NCI-H2171 treated with DMSO at 0.1 percent for 48 hours (cell line): Measurements from ENCODE around the gene PRRX2.
A peak's percentile ranks its signal among the peaks of the same experiment; 100 is the strongest.
"Not testable (repeated sequence)": the region's sequence is repeated elsewhere in the genome, so short reads cannot be mapped to it uniquely, and the experiment has no call there.

Experiments
- DNase-seq: peaks from one replicate; lab custom pipeline; 2025; lab: John Stamatoyannopoulos, UW

PRRX2 gene

DNA sequence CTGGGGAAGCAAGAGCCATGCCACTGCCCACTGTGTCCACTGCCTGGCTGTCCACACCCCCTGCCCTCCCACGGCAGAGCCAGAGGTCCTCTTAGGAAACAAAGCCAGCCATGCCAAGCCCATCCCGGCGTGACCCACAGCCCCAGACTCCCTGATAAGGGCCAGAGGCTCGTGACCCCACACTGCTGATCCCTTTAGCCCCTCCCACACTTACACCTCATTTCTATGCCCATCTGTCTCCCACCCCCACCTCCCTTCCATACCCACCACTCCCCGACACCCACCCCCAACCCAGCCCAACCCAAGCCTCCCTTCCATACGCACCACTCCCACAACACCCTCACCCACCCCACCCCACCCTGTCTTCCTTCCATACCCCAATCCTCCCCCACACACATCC lies 70.1 kb downstream of the PRRX2 start:
- DNase-seq: no peak

DNA sequence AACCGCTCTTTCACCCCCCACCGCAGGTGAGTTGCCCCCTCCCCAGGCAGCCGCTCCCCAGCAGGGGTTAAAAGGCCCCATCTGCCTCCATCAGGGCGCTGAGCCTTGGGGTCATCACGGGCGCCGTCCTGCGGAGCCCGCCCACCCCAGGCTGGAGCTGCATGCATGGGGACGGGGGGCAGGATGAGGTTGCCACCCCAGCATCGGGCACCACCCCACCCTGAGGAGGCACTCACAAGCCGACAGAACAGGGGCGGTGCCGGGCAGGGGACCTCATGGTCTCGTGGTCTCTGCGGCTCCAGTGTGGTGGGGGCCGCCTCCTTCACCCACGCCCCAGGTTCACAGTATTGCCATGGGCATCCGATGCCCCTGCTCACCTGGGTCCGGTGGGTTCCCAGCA lies 70.9 kb downstream of the PRRX2 start:
- no peak for DNase-seq

DNA sequence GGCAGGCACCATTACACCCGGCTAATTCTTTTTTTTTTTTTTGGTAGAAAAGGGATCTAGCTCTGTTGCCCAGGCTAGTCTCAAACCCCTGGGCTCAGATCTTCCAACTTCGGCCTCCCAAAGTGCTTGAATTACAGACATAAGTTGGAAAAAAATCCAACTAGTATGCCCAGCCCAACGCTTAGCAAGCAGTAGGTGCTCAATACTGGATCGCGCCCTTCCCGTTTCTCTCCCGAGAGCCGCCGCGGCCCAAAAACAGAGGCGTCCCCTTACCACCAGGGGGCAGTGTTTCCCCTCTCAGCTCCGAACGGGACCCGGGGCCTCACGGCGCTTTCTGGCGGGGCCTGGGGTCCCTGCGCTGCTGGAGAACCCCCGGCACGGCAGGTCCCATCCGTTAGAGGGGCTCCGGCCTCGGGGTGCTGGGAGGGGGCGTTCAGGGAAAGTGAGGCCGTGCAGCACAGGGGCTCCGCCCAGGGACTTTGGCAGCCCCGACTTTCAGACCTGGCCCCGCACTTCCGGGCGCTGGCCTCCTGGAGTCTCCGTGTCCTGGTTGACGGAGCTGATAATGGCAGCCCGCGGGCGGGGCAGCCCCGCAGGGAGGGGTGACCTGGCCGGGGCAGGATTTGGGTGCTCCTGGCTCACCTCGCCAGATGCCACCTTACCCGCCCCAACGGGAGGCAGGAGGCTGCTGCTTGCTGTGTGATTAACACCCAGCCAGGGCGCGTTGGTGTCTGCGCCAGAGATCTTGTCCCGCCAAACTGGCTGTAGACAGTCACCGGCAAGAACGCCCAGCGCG lies 72.2 kb downstream of the PRRX2 start:
- DNase-seq: peak; percentile 93

DNA sequence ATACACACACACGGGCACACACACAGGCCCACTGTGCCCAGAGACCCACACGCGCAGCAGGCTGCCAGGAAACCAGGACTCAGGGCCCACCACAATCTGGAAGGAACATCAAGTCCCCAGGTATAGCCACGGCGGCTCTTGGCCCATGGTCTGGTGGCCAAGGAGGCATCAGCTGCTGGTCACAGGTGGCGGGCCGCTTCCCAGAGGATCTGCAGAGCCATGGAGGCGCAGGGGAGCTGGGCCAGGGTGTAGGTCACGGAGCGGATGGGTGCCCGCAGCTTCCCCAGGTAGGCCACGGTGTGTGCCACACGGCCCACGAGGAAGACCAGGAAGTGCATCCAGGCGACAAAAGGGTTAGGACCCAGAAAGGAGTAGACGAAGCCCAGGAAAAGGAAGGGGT lies 74.0 kb downstream of the PRRX2 start:
- DNase-seq: no peak

DNA sequence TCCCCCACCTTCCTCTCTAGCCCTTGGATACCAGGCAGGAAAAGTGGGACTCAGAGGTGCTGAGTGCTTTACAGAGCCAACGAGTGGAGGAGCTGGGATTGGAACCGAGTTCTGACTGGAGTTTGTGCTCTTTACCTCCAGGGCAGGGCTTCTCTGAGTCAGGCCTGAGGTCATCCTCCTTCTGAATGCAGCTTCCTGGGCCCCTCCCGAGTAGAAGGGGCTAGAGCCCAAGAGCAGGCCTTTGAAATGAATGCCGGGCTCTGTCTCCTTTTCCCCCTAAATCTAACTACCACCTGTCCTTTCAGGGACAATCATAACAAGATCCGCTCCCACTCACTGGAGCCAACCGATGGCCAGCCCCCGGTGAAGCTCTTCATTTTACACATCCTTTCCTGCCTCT lies 74.7 kb downstream of the PRRX2 start:
- no peak for DNase-seq

DNA sequence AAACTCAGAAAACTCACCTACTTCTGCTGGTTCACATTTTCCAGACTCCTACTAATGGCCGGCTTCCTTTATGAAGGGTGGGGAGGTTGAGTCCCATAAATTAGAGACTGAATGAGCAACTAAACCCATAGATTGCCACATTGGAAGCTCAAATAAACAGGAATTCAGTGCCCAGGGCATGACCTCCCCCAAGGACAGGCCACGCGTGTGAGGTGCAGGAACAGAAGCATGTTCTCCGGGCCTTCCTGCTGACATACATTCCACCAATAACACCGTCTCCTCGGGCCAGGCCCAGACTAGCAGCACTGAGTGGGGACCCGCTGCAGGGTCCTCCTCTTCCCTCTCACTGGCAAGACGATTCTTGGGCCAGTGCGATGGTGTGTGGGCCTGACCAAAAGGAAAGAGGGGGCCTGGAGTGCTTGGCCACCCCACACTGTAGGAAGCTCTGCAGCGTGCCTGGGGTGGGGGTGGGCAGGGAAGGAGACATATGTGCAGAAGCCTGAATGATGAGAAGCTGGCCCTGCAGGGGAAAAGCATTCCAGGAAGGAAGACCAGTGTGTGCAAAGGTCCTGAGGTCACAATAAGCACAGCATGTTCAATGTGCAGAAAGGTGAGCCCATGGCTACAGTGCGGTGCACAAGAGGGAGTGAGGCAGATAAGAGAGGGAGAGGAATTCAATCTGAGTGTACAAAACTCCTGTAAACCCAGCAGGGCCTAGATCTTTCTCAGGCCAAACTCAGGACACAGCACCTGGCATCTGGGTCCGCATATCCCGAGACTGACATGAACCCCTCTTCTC lies 75.4 kb downstream of the PRRX2 start:
- no peak for DNase-seq

DNA sequence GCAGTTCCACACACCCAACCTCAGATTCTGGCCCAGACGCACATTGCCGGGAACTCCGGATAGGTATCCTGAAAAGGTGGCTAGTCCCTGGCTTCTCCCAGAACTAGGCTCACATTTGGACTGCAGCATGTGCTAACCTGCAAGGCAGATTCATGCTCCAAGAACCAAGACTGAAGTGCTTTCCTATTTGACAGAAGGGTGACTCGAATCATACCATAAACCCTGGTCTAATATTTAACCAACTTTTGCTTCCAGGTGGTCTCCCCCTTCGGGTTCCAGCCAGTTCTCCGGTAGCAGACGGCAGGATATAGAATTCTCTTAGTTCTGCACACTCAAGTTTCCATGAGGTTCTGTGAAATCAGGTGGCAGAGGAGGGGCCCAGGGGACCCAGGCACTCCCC lies 79.8 kb downstream of the PRRX2 start:
- DNase-seq: no peak

DNA sequence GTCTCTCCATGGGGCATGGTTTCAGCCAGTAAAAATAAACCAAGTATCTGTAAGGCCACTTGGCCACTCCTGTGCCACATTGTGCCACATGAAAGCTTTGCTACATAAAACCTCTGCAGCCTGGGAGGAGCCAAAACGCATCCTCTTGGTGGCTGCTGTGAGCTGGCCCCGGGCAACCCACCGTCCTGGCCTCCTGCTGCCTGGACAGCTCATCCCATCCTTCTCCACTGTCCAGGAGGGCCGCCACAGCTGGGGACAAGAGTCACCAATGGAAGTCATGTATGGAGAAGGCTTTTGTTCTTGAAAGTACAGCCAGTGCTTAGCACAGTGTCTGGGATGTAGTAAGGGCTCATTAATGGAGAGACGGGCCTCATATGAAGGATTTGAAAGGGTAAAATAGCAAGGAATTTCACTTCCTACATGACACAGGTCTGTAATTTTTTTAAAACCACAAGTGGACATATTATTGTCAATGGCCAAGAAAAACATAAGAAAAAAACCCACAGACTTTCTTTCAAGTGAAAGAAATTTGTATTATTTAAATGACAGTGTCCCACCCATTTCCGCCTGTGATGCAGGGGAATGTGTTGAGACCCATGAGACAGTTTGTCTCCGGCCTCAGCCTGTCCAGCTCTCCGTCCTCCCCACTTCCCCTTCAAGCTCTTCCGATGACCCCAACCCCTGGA lies 80.8 kb downstream of the PRRX2 start:
- DNase-seq: no peak

DNA sequence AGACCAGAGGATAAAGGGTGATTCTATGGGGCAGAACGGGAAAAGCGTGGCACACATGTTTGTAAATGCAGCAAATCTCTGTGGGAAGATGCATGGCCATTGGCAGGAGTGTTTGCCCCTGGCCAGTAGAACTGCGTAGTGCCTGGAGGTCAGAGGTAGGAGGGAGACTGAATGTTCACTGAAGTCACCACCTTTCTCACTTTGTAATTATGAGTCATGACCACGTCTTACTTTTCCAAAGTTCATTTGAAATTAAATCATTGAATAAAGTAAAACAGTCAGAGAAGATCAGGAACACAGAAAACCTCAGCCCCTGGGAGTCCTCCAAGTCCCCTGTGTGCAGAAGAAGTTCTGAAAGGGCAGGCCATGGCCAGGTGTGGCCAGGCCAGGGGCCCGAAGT lies 82.8 kb downstream of the PRRX2 start:
- no peak for DNase-seq

DNA sequence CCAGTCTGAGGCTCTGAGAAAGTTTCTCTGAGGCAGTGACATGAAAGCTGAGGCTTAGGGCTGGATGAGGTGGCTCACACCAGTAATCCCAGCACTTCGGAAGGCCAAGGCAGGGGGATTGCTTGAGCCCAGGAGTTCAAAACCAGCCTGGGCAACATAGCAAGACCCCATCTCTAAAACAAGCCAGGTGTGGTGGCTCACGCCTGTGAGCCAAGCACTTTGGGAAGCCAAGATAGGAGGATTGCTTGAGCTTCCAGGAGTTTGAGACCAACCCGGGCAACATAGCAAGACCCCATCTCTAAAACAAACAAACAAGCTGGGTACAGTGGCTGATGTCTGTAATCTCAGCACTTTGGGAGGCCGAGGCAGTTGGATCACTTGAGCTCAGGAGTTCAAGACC lies 83.6 kb downstream of the PRRX2 start:
- not testable (repeated sequence) for DNase-seq

DNA sequence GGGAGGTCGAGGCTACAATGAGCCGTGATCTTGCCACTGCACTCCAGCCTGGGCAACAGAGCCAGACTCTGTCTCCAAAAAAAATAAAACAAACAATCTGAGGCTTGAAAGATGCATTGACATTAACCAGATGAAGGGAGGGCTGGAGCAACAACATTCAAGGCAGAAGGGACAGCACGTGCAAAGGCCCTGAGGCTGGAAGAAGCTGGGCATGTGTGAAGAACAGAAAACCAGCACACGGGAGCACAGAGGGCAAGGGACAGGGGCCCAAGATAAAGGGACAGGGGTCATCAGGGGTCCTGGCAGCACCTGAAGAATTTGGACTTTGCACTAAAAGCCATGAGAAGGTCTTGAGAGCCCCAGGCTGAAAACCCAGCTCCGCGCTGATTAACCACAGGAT lies 84.1 kb downstream of the PRRX2 start:
- DNase-seq: no peak

DNA sequence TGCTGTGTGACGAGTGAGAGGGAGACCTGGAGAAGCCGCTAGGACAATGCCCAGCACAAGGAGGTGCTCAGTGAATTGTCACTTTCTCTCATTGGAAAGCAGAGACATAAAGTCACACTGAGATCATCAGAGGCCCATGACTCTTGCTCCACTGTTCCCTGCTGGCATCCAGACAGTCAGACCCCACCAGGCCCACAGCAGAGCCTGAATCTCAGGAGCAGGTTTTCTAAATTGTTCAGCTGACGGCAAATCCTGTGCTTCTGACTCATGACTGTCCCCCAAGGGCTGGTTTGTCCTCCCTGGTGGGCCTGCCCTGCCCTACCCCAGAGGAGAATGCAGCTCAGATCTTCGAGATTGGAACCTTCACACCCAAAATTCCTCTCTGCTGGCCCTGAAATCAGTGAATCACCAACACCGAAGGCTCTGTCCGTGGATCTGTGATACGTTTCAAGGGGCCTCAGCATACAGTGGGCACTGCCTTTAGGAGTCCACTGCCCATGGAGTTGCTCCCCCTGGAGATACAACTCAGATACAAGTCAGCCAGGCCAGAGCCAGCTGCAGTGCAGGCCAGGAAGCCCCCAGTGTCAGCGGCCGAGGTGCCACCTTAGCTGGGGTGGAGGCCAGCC lies 84.7 kb downstream of the PRRX2 start:
- DNase-seq: no peak

DNA sequence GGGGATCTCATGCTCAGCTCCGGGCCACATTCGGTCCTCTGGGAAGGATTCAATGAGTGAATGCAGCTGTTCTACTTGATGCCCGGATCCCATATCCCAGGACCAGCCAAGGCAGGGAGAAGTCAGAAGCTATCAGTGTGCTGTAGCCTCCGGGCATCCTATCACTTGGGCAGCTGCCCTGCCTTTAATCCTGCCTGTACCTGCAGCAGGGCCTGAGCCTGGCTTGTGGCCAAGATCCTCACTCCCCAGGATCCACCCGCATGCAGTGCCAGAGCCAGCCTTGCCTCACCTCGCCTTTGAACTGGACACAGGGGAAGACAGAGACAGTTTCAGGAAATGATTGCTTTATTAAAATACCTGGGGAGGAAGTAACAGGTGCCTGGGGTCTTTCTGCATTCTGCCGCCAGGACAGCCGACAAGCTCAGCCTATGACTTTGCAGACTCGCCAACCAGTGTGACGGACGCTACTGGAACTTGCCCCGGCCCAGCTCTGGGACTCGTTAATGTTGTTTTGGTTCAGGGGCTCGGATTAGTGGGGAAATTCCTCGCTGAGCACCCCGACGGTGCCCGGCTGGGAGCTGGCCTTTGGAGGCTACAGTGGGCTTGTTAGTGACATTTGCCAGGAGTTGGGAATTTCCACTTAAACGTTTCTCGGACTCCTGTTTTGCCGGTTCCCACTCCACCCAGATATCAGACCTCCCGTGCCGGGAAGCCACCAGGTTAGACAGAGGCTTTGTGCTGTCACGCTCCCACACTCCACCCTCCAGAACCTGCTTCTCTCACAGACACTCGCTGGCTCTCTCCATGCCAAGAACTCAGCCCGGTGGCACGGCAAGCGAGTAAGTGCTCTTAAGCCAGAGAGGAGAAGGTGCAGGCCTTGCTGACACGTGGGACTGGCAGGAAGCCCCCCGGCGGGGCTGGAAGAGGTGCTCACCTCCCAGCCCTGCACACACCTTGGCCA lies 86.7 kb downstream of the PRRX2 start:
- no peak for DNase-seq

DNA sequence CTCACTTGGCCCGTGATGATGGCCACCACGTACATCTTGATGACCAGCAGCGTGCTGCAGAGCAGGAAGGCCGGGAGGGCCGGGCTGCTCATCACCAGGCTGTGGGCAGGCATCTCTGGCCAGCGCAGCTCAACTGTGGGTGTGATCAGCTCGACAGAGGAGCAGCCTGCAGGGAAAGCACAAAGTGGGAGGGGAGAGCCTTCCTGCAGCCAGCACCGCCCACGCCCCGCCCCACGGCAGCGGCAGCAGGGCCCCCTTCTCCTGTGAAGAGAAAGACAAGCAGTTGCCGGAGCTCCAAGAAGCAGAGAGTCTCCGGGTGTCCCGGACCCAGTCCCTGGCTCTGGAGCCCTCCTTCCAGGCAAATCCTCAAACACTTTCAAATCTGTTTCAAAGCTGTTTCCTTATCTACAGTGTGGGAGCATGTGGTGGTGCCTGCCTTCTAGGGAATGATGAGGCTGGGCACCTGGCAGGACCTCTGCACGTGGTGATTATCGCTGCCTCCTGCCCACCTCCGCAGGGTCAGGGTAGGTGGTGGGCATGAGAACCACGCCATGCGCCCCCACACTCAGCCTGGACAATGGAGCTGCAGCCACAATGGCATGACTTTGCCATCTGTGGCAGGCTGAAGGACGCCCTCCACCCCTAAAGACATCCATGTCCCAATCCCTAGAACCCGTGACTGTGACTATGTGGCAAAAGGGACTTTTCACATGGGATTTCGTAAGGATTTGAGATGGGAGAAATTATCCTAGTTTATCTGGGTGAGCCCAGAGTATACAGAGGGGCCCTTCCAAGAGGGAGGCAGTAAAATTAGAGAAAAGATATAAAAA lies 87.7 kb downstream of the PRRX2 start, which contains the start of gene PTGES:
PTGES (minus strand) TSS at position 143 of the 830 bp plus-strand sequence; CDS start at position 113, 30 bp downstream.
- DNase-seq: peak; percentile 27

DNA sequence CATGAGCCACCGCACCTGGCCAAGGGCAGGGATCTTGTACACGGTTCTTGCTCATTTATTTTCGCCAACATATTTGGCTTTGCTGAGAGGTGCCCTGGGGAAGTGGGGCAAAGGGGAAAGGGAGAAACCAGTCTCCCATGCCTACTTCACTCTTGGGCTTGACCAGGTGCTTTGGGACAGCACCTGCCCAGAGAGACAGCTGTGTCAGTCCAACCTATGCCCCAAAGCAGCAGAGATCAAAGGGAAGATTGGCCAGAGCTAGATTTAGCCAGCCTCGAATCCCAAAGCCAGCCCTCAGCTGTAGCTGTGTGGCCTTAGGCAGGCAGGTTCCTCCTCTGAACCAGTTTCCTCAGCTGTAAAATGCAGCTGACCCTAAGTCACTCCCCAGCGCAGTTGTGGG lies 89.7 kb downstream of the PRRX2 start:
- DNase-seq: no peak

DNA sequence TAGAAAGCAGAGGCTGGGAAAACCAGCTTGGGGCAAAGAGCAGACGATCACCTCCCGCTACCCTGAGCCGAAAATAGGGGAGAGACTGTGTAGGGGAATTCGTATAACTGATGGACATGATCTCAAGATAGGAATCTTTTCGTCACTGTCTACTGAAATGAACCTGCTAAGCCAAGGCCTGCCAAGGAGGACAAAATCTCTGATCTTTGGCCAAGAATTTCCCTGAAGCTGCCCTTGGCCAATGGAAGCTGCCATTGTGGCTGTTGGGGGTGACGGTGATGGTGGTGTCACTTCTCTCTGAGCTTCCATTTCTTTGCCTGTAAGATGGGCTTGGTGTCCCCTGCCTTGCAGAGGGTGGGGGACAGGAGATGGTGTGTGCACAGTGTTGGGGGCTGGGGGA lies 90.7 kb downstream of the PRRX2 start:
- DNase-seq: no peak

DNA sequence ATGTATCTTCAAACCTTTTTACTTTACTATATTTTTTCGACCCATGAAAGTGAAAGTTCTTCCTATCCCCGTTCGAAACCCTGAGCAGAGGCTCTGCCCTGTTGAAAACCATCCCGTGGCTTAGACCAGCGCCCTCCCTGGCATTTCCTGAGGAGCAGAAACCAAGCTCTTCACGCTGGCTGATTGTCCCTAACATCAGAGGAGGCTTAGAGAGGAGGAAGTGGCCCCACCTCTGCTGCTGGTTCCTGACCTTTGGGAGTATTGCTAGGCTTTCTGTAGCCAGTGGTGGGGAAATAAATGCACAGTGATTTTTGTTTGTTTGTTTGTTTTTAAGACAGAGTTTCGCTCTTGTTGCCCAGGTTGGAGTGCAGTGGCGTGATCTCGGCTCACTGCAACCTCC lies 91.6 kb downstream of the PRRX2 start:
- DNase-seq: no peak

DNA sequence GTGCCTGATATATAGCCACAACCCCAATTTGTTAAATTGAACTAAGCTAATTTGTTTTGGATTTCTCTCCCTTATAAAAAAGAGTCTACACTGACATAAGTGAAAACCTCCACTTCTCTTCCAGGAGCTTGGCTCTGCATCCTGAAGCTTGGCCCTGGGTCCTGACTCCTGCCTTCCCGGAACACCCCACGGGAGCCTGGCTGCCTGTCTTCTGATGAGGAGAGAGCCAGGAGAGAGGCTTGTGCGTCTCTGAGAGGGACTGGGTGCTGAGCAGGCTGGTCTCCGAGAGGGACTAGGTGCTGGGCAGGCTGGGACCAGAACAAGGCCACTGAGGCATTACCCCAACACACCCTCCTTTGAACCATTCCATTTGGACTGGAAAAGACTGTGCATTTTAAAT lies 93.9 kb downstream of the PRRX2 start:
- no peak for DNase-seq

DNA sequence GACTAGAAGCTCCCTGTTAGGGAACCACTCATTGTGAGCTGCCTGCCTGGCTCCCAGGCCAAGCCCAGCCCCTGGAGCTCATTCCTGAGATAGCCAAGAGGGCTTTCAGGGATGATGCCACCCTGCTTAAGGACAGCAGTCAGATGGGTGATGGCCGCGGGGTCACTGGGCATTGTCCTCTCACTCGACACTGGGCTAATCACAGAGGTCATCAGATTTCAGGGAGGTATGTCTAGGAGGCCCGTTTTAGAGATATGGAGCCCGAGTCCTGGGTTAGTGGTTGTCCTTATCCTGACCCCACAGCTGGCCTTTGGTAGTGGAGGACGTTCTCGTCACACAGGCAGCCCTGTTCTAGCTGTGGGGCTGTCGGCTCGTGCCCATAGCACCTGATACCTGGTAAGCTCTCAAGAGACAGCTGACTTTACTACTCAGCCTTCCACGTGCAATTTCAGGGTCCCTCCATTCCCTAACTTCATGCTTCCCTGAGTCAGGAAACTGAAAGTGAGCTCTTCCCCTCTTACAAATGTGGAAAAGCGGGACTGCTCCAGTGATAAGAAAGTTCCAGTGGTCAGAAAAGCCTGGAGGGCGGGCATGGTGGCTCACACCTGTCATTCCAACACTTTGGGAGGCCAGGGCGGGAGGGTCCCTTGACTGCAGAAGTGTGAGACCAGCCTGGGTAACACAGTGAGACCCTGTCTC lies 94.5 kb downstream of the PRRX2 start:
- no peak for DNase-seq

DNA sequence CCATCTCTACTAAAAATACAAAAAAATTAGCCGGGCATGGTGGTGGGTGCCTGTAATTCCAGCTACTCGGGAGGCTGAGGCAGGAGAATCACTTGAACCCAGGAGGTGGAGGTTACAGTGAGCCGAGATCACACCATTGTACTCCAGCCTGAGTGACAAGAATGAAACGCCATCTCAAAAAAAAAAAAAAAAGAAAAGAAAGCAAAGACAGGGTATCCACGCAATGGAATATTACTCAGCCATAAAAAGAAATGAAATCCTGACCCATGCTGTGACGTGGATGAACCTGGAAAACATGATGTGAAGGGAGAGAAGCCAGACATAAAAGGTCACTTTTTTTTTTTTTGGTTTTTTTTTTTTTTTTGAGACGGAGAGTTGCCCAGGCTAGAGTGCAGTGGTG lies 95.3 kb downstream of the PRRX2 start:
- not testable (repeated sequence) for DNase-seq
